GM18508 (cell line): ENCODE data around the gene ACKR3.

ENCODE experiments used
- ATAC-seq: cut with Tn5 transposase; IDR thresholded peaks from one replicate; pipeline ENCODE4 v1.9.1; 2021; ENCODE audit warnings: moderate number of reproducible peaks; ENCODE audit not compliant: insufficient read depth, unreplicated experiment

The ACKR3 gene

DNA sequence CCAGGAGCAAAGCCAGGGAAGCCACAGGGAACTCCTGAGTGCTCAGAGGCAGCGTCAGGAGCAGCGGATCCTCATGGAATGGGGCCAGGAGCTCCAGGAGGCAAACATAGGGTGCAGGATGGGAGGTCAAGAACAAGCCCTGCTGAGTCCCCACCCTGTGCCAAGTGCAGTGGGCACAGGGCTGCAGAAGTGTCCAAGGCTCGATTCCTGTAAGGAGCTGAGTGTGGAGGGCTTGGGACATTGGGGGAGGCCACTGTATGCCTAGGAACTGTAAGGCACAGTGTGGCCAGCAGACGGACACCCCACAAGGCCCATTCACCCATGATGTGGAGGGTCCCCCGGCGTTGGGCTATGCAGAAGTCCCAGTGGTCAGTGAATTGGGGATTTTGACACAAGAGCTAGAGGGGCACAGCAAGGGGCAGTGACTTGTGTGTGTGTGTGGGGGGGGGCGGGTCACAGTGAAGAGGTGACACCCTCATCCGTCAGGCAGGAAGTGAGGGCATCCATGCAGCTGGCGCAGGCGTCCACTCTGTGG, 55.6 kb downstream of the ACKR3 start:
- no peak for ATAC-seq

DNA sequence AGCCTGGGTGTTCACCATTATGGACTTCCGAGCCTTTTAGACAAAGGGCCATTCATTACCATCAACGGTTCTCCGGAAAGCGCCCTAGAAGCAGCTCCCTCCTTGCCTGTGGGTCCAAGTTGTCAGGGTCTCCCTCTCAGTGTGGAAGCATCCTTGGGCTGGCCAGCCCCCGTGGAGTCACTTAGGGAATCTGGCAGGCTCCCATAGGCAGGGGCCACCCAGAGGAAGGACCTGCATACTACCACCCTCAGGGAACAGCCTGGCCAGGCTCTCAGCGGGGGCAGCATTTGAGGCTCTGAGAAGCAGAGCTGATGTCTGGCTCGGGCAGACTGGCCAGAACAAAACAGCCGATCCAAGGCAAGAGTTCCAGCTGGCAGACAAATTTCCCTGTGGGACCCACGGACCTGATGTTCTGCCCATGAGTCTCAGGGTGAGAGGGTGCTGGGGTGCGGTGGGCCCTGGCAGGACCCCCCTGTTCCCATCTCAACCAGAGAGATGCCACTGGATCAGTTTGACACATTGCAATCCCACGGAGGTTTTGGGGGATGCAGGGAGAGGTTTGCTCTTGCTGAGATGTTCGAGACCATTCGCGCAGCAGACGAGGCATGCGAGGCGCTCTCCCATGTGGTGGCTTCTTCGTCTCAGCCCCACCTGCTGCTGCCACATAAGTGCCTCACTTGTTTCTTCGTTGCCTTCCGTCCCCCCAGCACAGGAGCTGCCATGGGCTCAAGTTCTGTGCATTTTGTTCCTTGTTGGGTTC, 56.9 kb downstream of the ACKR3 start:
- no peak for ATAC-seq

DNA sequence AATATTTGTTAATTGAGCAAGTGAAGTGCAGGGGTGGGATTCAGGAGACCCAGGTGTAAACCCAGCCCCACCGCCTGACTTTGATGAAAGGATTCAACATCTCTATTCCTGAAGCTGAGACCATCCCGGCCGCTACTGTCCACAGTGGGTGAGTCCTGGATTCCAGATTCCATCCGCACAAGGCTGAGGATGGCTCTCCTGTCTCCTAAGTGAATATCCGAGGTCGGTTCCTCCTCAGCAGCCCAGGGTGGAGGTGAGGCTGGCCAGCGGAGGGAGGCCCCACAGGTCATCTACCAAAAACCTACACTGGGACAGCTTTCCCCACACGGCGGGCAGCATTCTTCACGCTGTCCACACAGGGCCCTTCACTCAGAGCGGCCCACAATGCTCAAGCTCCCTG, 57.6 kb downstream of the ACKR3 start:
- no peak for ATAC-seq

DNA sequence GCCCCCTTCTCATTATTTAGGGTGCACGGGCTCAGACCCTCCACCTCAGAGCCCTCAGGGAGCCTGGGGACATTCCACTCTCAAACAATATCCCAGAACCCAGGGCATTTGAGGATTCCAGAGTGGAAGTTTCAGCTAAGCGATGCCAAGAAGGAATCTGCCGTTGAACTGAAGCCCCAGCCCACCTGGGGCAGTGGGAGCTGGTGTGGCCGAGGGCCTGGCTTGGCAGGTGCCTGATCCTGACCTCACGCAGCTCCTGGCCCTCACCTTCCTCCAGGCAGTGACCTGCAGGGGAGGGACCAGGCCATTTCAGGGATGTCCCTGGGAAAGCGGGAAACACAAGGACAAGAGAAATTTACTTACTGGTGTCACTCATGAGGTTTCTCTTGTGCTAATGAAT, 58.2 kb downstream of the ACKR3 start:
- no peak for ATAC-seq

DNA sequence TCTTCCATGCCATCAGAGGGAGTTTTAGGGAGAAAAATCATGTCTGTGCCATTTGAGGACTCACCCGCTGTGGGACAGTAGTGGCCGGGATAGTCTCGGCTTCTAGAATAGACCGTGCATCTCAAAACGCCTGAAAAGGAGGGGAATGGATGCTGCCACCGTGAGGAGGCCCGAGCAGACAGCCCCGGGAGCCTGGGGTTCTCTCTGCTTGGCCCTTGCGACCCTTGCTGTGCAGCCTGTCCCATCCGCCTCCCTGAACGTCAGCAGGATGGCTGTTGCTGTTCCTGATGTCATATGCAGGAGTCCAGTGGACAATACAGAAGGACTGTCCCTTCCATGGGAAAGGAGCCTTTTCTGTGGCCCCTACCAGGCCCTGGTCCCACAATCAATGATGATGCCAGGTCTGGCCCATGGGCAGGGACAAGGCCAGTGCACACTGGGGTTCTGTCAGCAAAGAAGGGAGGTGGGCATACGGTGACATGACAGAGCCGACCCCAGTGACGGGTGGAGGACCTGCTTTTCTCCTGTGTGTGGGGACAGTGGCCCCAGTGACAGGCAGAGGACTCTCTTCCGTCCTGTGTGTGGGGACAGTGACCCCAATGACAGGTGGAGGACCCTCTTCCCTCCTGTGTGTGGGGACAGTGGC, 58.8 kb downstream of the ACKR3 start:
- ATAC-seq = no peak

DNA sequence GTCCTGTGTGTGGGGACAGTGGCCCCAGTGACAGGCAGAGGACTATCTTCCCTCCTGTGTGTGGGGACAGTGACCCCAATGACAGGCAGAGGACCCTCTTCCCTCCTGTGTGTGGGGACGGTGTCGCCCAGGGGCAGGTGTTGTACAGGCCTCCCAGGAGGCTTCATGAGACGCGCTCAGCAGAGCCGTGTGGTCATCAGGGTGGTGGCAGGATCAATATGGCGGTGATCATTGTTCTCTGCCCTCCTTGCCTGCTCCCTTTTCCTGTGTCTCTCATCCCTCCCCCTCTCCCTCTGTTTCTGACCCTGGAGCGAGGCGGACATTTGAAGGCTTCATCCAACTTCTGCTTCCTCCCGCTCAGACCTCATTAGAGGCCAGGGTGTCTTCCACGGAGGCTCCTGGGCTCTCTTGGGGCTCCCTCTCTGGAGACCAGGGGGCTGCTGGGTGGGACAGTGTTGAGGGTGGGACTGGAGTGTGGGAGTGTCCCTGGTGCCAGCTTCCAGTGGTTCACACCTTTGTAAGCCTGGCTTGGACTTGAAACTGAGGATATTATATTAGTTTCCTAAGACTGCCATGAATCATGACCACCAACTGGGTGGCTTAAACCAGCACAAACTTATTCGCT, 59.5 kb downstream of the ACKR3 start:
- no peak for ATAC-seq

DNA sequence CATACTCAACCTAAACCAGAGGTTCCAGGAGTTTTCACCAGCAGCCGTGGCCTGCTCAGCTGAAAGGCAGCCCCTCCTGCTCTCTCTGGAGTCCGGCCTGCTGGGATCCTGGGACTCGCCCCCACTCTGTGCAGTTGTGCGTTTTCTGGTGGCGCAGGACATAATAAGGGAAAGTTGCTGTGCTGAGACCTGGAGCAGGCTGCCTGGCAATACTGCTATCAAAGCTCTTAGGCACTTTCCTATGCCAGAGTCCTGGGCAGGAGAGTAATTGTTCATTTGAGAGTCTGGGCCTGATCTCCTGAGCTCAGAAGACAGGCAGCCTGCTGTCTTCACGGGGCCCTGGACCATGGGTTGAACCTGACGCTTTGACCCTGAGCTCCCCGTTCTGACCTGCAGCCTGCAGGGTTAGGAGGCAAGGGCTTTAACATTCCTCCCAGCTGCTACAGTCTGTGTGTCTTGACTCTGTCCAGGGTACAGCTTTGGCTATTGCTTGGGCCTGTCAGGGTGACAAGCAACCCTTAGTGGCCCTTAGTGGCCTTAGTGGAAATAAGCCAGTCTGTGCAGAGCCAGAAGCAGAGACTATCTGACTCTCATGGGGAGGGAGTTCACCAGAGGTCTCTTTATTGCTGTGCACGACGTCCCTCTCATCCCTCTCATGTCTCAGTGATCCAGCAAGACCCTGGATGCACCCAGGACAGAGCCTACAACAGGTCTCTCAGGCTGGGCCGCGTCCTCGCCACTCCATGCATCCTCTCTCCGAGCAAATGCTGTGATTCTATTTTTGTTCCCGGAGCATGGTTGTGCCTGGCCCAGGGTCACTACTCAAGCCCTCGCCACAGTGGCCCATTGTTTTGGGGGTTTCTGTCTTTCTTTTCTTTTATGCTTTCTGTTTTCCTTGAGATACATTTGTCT, 60.6 kb downstream of the ACKR3 start:
- no peak for ATAC-seq

DNA sequence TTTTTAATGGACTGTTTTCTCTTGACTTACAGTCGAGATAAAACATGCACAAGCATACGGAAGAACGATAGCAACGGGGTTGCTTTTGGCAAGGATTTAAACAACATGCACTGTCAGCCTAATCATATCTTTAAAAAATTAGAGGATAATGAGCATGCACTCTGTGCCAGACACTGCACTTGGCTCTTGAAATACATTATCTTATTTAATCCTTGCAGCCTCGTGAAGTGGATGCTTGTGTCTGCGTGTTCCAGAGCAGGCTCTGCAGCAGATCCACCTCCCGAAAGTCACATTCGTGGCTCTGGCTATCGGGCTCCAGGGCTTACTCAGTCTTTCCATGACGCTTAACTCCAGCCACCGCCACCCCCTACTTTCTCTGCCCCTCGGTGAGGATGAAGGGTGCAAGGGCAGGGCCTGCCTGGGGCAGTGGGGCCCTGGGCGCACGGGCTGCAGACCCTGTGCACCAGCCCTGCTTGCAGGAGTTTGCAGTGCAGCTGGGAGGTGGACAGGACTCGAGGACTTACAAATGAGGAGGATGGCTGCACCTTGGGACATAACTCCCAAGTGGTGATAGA, 61.7 kb downstream of the ACKR3 start:
- no peak for ATAC-seq

DNA sequence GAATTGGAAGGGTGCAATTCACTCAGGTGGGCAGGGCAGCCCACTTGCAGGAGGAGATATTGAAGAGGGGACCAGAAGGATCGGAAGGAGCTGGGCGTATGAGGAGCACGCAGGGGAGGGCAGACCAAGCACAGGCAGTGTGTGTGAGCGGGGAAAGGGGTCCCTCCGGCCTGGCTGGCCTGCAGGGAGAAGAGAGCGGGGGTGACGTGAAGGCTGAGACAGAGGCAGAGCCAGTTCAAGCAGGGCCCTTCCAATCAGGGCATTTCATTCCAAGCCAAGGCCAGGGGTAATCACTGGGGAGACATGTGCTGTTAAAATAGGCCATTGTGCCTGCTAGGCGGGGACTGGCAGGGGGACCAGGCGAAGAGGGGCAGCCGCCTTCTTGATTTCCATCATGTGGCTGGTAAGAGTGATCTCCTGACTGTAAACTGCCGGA, 62.2 kb downstream of the ACKR3 start:
- no peak for ATAC-seq
